ENCODE measurements around the gene VPS9D1. TPM values are rescaled to one million over a fixed set of nuclear protein-coding genes. Genes with fewer than 3 reads are reported as not detected.

VPS9D1 gene
- total RNA-seq, 1 experiment from 2014 or later = 6.3 TPM

DNA sequence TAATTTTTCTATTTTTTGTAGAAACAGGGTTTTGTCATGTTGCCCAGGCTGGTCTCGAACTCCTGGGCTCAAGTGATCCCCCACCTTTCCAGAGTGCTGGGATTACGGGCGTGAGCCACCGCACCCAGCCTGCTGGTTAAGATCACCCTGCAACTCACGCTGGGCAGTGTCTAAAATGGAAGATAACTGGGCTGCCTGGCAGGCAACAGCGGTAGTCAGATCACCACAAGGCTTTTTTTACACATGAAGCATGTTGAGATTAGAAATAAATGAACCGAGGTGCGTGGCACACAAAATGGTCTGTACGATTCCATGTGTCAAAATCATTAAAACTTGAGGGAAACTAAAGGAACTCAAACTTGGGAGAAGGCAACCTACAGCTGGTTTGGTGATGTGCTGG lies 27.4 kb upstream of the VPS9D1 start:
- H3K27me3 ChIP-seq (ENCODE audit: control insufficient read depth, insufficient read depth, low read length) = no peaks in the 10 kb centered on the region
- ChIA-PET CTCF (no interaction called here), POLR2A (no interaction called here)
- ATAC-seq = no peak
- no peaks in the 10 kb centered on the region for H3K4me1 ChIP-seq (ENCODE audit: control insufficient read depth, insufficient read depth, low read length)
- no TSS peak for BruUV-seq (replicated peaks)
- no peak for DNase-seq (ENCODE audit: low read depth, low spot score)
- no peak overlapping the region for H3K4me3 ChIP-seq (ENCODE audit: low read depth in 2 of 2, low read length in 2 of 2)
- H3K9me3 ChIP-seq (ENCODE audit: control insufficient read depth, insufficient read depth, low read depth, low read length) = no peaks in the 10 kb centered on the region
- intact Hi-C loops (cut with micrococcal nuclease; ENCODE audit: unreplicated experiment) = no loop called here
- H3K36me3 ChIP-seq (ENCODE audit: control insufficient read depth, insufficient read depth, low read length) = peaks cover 3% of the 10 kb centered on the region; the same call in 1 of the 2 replicates
- in situ Hi-C loops (cut with HindIII; ENCODE audit: low pct_unique_long_range_greater_than_20kb, low sequenced_read_pairs) = no loop called here
- TF ChIP-seq, protein P1, sequence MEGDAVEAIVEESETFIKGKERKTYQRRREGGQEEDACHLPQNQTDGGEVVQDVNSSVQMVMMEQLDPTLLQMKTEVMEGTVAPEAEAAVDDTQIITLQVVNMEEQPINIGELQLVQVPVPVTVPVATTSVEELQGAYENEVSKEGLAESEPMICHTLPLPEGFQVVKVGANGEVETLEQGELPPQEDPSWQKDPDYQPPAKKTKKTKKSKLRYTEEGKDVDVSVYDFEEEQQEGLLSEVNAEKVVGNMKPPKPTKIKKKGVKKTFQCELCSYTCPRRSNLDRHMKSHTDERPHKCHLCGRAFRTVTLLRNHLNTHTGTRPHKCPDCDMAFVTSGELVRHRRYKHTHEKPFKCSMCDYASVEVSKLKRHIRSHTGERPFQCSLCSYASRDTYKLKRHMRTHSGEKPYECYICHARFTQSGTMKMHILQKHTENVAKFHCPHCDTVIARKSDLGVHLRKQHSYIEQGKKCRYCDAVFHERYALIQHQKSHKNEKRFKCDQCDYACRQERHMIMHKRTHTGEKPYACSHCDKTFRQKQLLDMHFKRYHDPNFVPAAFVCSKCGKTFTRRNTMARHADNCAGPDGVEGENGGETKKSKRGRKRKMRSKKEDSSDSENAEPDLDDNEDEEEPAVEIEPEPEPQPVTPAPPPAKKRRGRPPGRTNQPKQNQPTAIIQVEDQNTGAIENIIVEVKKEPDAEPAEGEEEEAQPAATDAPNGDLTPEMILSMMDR (IDR thresholded peaks at IDR 0.05) = no peak
- TF ChIP-seq TCF7L2 (IDR thresholded peaks at IDR 0.05; ENCODE audit: low read depth, low read length) (no peak), SIN3A (IDR thresholded peaks at IDR 0.05; ENCODE audit: borderline replicate concordance, insufficient read depth, low read depth, low read length) (no peak), POLR2AphosphoS5 (IDR thresholded peaks at IDR 0.05; ENCODE audit: low read depth, low read length) (no peak)
- TF ChIP-seq, protein P2, sequence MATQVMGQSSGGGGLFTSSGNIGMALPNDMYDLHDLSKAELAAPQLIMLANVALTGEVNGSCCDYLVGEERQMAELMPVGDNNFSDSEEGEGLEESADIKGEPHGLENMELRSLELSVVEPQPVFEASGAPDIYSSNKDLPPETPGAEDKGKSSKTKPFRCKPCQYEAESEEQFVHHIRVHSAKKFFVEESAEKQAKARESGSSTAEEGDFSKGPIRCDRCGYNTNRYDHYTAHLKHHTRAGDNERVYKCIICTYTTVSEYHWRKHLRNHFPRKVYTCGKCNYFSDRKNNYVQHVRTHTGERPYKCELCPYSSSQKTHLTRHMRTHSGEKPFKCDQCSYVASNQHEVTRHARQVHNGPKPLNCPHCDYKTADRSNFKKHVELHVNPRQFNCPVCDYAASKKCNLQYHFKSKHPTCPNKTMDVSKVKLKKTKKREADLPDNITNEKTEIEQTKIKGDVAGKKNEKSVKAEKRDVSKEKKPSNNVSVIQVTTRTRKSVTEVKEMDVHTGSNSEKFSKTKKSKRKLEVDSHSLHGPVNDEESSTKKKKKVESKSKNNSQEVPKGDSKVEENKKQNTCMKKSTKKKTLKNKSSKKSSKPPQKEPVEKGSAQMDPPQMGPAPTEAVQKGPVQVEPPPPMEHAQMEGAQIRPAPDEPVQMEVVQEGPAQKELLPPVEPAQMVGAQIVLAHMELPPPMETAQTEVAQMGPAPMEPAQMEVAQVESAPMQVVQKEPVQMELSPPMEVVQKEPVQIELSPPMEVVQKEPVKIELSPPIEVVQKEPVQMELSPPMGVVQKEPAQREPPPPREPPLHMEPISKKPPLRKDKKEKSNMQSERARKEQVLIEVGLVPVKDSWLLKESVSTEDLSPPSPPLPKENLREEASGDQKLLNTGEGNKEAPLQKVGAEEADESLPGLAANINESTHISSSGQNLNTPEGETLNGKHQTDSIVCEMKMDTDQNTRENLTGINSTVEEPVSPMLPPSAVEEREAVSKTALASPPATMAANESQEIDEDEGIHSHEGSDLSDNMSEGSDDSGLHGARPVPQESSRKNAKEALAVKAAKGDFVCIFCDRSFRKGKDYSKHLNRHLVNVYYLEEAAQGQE (IDR thresholded peaks at IDR 0.05; ENCODE audit: insufficient read depth in 1 of 2, low read depth in 2 of 2, low read length in 1 of 2) = no peak
- H3K27ac ChIP-seq (ENCODE audit: low read length) = no peak overlapping the region

GRCh38 chr16:89746043-89746442 lies 25.3 kb upstream of the VPS9D1 start:
- no peak for DNase-seq (ENCODE audit: low read depth, low spot score)
- peaks cover 3% of the 10 kb centered on the region; the same call in 1 of the 2 replicates for H3K36me3 ChIP-seq (ENCODE audit: control insufficient read depth, insufficient read depth, low read length)
- POLR2A ChIA-PET = no interaction called here
- ATAC-seq = no peak
- in situ Hi-C loops (cut with HindIII; ENCODE audit: low pct_unique_long_range_greater_than_20kb, low sequenced_read_pairs) = no loop called here
- BruUV-seq (replicated peaks) = no TSS peak
- H3K27ac ChIP-seq (ENCODE audit: low read length) = no peak overlapping the region
- H3K9me3 ChIP-seq (ENCODE audit: control insufficient read depth, insufficient read depth, low read depth, low read length) = no peaks in the 10 kb centered on the region
- H3K4me3 ChIP-seq (ENCODE audit: low read depth in 2 of 2, low read length in 2 of 2) = no peak overlapping the region
- TF ChIP-seq, protein P1 (IDR thresholded peaks at IDR 0.05) = no peak
- no peak for TF ChIP-seq TCF7L2 (IDR thresholded peaks at IDR 0.05; ENCODE audit: low read depth, low read length)
- TF ChIP-seq POLR2AphosphoS5 (IDR thresholded peaks at IDR 0.05; ENCODE audit: low read depth, low read length) = no peak
- TF ChIP-seq, protein P2 (IDR thresholded peaks at IDR 0.05; ENCODE audit: insufficient read depth in 1 of 2, low read depth in 2 of 2, low read length in 1 of 2) = no peak
- no peak for TF ChIP-seq SIN3A (IDR thresholded peaks at IDR 0.05; ENCODE audit: borderline replicate concordance, insufficient read depth, low read depth, low read length)
- intact Hi-C loops (cut with micrococcal nuclease; ENCODE audit: unreplicated experiment) = no loop called here
- CTCF ChIA-PET = no interaction called here
- no peaks in the 10 kb centered on the region for H3K4me1 ChIP-seq (ENCODE audit: control insufficient read depth, insufficient read depth, low read length)
- no peaks in the 10 kb centered on the region for H3K27me3 ChIP-seq (ENCODE audit: control insufficient read depth, insufficient read depth, low read length)
